Measurements from ENCODE around the gene PTMS.

The PTMS gene

DNA sequence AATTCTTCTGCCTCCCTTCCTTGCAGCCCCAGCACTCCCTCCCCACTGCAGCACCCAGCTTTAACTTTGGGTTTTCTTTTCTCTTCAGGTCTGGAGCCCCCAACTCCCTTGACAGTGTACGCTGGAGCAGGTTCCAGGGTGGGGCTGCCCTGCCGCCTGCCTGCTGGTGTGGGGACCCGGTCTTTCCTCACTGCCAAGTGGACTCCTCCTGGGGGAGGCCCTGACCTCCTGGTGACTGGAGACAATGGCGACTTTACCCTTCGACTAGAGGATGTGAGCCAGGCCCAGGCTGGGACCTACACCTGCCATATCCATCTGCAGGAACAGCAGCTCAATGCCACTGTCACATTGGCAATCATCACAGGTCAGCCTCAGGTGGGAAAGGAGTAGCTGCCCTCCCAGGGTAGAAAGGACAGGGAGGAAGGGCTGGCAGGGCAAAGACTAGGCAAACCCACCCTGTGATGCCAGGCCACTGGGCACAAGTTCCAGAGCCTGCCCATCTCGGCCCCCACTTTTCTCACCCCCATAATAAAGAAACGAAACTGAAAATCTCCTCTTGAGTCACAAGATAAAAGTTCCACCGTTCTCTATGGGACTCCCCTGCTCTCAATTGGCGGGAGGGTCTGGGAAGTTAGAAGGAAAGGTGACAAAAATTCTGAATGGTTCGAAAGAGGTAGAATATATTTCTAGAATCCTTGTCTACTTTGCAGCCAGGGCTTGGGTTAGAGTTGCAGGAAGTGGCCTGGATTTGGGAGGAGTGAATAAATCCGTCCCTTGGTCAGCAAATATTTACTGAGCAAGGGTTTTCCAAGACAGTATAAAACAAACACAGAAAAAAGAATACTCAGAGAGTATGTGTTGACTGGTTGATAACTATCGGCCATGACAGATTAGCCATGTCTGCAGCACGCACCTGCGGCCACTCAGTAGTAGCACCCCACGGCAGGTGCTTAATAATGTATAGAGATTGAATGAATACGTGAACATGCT lies 9.3 kb downstream of the PTMS start:
- POLR2A ChIA-PET, result interaction anchor here (0.9 to 2.9 kb wide), 2 partner anchors 22 to 52 kb away, joined by 3 to 26 read pairs; partner anchors contain the start of genes COPS7A and MLF2
- TF ChIP-seq FOXM1 (IDR thresholded peaks at IDR 0.05; ENCODE audit: borderline replicate concordance), result no peak
- TF ChIP-seq FOXK2 (IDR thresholded peaks at IDR 0.05), result no peak
- TF ChIP-seq FOXA1 (IDR thresholded peaks at IDR 0.05), result no peak
- no peak for TF ChIP-seq LEF1 (IDR thresholded peaks at IDR 0.05; ENCODE audit: borderline replicate concordance)
- no peak for TF ChIP-seq TARDBP (IDR thresholded peaks at IDR 0.05)
- no peak for TF ChIP-seq ARNT (IDR thresholded peaks at IDR 0.05)
- no peak for TF ChIP-seq HDGF (IDR thresholded peaks at IDR 0.05; ENCODE audit: borderline replicate concordance)
- no peak for TF ChIP-seq L3MBTL2 (conservative IDR thresholded peaks at IDR 0.05)
- no peak for TF ChIP-seq ZNF384 (IDR thresholded peaks at IDR 0.05)
- TF ChIP-seq CTBP1 (IDR thresholded peaks at IDR 0.05; ENCODE audit: borderline replicate concordance), result no peak
- no peak for TF ChIP-seq NFRKB (IDR thresholded peaks at IDR 0.05)
- TF ChIP-seq, protein P1, sequence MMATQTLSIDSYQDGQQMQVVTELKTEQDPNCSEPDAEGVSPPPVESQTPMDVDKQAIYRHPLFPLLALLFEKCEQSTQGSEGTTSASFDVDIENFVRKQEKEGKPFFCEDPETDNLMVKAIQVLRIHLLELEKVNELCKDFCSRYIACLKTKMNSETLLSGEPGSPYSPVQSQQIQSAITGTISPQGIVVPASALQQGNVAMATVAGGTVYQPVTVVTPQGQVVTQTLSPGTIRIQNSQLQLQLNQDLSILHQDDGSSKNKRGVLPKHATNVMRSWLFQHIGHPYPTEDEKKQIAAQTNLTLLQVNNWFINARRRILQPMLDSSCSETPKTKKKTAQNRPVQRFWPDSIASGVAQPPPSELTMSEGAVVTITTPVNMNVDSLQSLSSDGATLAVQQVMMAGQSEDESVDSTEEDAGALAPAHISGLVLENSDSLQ (IDR thresholded peaks at IDR 0.05), result no peak
- TF ChIP-seq SUZ12 (IDR thresholded peaks at IDR 0.05), result no peak
- no peak for TF ChIP-seq SP1 (IDR thresholded peaks at IDR 0.05)
- TF ChIP-seq ELF4 (IDR thresholded peaks at IDR 0.05), result no peak
- no peak for TF ChIP-seq BHLHE40 (IDR thresholded peaks at IDR 0.05; ENCODE audit: borderline replicate concordance)
- CTCF ChIA-PET, result interaction anchor here (0.9 to 5.5 kb wide), 3 partner anchors 9 to 46 kb away, joined by 3 to 26 read pairs (median 3); partner anchors contain the start of genes GPR162 and PTMS

GRCh38 chr12:6777386-6777785 lies 11.2 kb downstream of the PTMS start:
- no peak for DNase-seq (ENCODE audit: extremely low spot score)
- CTCF ChIA-PET, result interaction anchor here (1.2 to 5.5 kb wide), 2 partner anchors 11 to 14 kb away, joined by 3 to 26 read pairs; partner anchors contain the start of gene PTMS
- TF ChIP-seq ARNT (IDR thresholded peaks at IDR 0.05) (no peak), BHLHE40 (IDR thresholded peaks at IDR 0.05; ENCODE audit: borderline replicate concordance) (no peak), TARDBP (IDR thresholded peaks at IDR 0.05) (no peak), ELF4 (IDR thresholded peaks at IDR 0.05) (no peak), ZNF384 (IDR thresholded peaks at IDR 0.05) (no peak), SUZ12 (IDR thresholded peaks at IDR 0.05) (no peak), FOXK2 (IDR thresholded peaks at IDR 0.05) (no peak), FOXM1 (IDR thresholded peaks at IDR 0.05; ENCODE audit: borderline replicate concordance) (no peak), SP1 (IDR thresholded peaks at IDR 0.05) (no peak), HDGF (IDR thresholded peaks at IDR 0.05; ENCODE audit: borderline replicate concordance) (no peak), CTBP1 (IDR thresholded peaks at IDR 0.05; ENCODE audit: borderline replicate concordance) (no peak), L3MBTL2 (conservative IDR thresholded peaks at IDR 0.05) (no peak), NFRKB (IDR thresholded peaks at IDR 0.05) (no peak)
- TF ChIP-seq, protein P1 (IDR thresholded peaks at IDR 0.05), result no peak
- POLR2A ChIA-PET, result interaction anchor here (0.7 to 3.1 kb wide), 4 partner anchors 11 to 54 kb away, joined by 3 to 40 read pairs (median 16); partner anchors contain the start of genes COPS7A, MLF2 and PTMS

More for the DNA sequence above, 9.3 kb downstream of the PTMS start:
- no peak for DNase-seq (ENCODE audit: extremely low spot score)

- DNase-seq (ENCODE audit: extremely low spot score), result no peak
Measured at GRCh38 chr12:6778217-6778573, 12.0 kb downstream of the PTMS start.

DNA sequence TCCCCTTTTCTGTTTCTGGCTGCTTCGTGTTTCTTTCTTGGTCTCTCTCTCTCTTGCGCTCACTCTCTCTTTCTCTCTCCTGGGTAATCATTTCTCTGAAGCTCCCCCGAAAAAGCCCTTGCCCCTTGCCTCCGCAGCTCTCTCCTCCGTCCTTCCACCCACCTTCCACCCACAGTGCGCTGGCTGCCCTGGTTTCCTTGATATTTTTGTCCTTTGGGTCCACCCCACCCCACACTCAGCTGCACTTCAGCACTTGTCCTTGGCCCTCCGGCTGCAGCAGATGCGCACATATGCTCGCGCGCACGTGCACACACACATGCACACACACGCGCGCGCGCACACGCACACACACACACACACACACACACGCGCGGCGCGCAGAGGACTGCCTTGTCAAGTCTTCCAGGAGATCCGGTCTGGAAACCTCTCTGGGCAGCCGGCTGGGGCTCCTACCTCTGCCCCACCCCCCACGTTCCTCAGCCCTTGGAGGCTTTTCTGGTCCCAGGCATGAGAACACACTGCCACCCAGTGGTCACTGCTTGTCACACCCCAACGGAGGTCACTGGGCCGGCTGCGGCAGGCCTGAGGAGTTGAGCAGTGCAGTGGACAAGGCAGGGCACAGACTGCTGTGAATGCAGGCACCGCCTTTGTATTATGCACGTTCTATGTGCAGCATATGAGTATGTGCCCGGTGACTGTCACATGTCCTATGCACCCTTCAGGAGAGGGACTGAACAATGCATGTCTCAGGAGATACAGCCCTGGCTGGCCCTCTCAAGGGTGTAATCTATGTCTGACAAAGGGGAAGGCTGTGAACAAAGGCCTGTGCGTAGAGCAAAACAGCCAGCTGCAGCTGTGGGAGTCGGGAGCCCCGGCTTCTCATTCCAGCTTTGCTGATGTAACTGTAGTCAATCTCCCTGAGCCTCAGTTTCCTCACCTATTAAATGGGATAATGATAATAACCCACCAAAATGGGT lies 12.7 kb downstream of the PTMS start:
- peak; percentile 87 for DNase-seq (ENCODE audit: extremely low spot score)
- TF ChIP-seq L3MBTL2 (conservative IDR thresholded peaks at IDR 0.05) (peak; percentile 70), HDGF (IDR thresholded peaks at IDR 0.05; ENCODE audit: borderline replicate concordance) (no peak)
- CTCF ChIA-PET, result interaction anchor here (0.6 to 5.5 kb wide), 10 partner anchors 8 to 172 kb away, joined by 3 to 26 read pairs (median 4); partner anchors contain the start of genes COPS7A, MLF2, PTMS and USP5
- POLR2A ChIA-PET, result interaction anchor here (0.8 to 3.5 kb wide), 4 partner anchors 12 to 55 kb away, joined by 6 to 40 read pairs (median 26); partner anchors contain the start of genes COPS7A, MLF2 and PTMS

More at GRCh38 chr12:6778217-6778573, 12.0 kb downstream of the PTMS start:
- POLR2A ChIA-PET, result interaction anchor here (0.8 to 3.1 kb wide), 3 partner anchors 12 to 54 kb away, joined by 6 to 40 read pairs (median 25); partner anchors contain the start of genes COPS7A, MLF2 and PTMS
- CTCF ChIA-PET, result interaction anchor here (0.6 to 5.5 kb wide), 10 partner anchors 9 to 172 kb away, joined by 3 to 26 read pairs (median 4); partner anchors contain the start of genes COPS7A, MLF2, PTMS and USP5
- TF ChIP-seq, protein P1 (IDR thresholded peaks at IDR 0.05), result no peak
- no peak for TF ChIP-seq L3MBTL2 (conservative IDR thresholded peaks at IDR 0.05)
- no peak for TF ChIP-seq LEF1 (IDR thresholded peaks at IDR 0.05; ENCODE audit: borderline replicate concordance)
- TF ChIP-seq BHLHE40 (IDR thresholded peaks at IDR 0.05; ENCODE audit: borderline replicate concordance), result no peak
- TF ChIP-seq FOXA1 (IDR thresholded peaks at IDR 0.05), result no peak
- TF ChIP-seq FOXM1 (IDR thresholded peaks at IDR 0.05; ENCODE audit: borderline replicate concordance), result no peak
- no peak for TF ChIP-seq ZNF384 (IDR thresholded peaks at IDR 0.05)

All from HEK293T (cell line).